HG03159 (cell line): ENCODE results near the gene IFT20.
A peak's percentile ranks its signal among the peaks of the same experiment; 100 is the strongest.

ENCODE experiments used
- ATAC-seq: cut with Tn5 transposase; IDR thresholded peaks from one replicate; pipeline ENCODE4 v1.9.1; 2021; ENCODE audit warnings: mild to moderate bottlenecking, moderate library complexity; ENCODE audit not compliant: unreplicated experiment

The IFT20 gene, protein sequence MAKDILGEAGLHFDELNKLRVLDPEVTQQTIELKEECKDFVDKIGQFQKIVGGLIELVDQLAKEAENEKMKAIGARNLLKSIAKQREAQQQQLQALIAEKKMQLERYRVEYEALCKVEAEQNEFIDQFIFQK

GRCh38 chr17:28335201-28335958 is at the start of gene IFT20, which contains the start of gene TNFAIP1:
IFT20 (minus strand) TSS chr17:28335472; CDS start chr17:28331985, 3,487 bp downstream.
TNFAIP1 (plus strand) TSS chr17:28335761; CDS start chr17:28339522, 3,761 bp downstream.
- ATAC-seq: peak; percentile 91

DNA sequence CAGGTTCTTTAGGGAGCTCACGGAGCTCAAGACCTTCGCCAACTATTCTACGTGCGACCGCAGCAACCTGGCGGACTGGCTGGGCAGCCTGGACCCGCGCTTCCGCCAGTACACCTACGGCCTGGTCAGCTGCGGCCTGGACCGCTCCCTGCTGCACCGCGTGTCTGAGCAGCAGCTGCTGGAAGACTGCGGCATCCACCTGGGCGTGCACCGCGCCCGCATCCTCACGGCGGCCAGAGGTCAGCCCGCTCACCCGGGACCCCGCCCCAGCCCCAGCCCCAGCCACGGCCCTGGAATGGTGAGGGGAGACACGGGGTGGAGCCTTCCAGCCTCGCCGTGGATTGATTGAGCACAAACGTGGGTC is 49.7 kb upstream of the IFT20 start:
- no peak for ATAC-seq

DNA sequence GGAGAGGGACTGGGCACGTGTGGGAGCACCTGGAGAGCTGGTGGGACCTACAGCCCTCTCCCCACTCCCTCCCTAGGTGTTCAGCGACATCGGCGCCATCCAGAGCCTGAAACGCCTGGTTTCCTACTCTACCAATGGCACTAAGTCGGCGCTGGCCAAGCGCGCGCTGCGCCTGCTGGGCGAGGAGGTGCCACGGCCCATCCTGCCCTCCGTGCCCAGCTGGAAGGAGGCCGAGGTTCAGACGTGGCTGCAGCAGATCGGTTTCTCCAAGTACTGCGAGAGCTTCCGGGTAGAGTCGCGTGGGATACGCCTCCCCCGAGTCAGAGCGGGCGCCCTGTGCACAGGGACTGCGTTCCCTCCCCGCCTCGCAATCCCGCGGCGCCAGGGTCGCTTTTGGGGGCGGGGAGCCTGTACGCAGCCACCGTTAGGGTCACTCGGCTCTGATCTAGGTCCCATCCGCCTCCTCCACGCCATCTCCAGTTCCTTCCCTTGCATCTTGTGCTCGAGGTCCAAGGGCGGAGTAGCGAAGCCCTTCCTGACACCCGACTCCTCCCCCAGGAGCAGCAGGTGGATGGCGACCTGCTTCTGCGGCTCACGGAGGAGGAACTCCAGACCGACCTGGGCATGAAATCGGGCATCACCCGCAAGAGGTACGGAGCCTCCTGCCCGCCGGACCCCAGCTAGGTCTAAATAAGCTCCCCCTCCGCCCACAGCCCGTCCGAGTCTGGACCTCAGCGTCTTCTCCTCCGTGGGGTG is 49.2 kb upstream of the IFT20 start:
- ATAC-seq: peak; percentile 52

GRCh38 chr17:28381141-28381825 is 46.0 kb upstream of the IFT20 start:
- ATAC-seq: no peak

DNA sequence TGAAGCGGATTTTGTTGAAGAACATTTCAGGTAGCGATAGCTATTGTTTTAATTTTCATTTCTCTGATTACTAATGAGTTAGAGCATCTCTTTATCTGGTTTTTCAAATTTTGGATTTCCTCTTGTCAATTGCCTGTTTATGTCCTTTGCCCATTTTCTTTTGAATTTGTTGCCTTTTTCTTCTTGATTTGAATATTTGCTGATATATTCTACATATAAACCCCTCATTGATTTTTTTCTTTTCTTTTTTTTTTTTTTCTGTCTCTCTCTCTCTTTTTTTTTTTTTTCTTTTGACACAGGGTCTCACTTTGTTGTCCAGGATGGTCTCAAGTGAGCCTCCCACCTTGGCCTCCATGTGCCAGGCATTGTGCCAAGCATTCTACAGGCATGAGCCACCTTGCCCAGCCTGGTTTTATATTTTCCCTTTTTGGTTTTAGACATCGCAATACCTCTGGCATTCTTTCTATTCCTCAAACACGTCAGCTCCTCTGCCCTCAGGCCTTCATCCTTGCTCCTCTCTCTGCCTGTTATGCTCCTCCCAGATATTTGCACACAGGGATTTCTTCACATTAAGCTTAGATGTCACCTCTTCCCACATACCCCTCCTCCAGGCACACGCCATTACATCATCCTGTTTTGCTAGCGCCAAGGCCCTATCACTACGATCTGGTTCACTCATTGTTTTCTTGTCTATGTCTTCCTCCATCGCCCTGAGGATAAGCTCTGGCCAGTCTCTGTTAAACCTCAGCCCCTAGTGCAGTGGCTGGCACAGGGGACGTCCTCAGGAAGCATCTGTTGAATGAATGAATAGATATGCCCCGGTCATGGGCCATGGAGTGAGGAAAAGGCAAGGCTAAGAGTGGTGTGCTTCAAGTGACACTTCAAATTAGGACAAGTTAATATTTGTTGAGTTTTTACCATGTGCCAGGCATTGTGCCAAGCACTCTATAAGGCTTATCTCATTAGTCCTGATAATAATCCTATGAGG is 44.8 kb upstream of the IFT20 start:
- no peak for ATAC-seq

DNA sequence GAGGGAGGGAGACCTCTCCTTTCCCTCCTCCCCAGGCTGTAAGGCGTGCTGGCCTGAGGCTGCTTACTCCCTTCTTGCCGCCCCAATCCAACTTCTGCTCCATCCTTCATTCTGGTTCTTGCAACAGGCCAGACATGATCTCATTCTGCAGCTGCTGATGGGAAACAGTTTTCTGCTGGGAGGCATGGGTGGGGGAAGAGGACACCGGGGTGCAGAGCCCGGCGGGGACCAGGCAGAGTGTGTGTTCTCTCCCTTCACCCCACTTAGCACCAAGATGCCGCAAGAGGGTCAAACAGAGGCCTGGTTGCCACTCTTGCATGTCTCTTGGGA is 37.6 kb upstream of the IFT20 start:
- ATAC-seq: no peak

- ATAC-seq: peak; percentile 28
Observed at GRCh38 chr17:28372203-28372944, 37.1 kb upstream of the IFT20 start.

GRCh38 chr17:28371245-28372202 is 36.3 kb upstream of the IFT20 start, which contains the start of gene SARM1:
SARM1 (plus strand) TSS chr17:28371694; CDS start chr17:28372033, 339 bp downstream.
- peak; percentile 81 for ATAC-seq

- ATAC-seq: no peak
Observed at GRCh38 chr17:28370744-28371103, 35.5 kb upstream of the IFT20 start.

GRCh38 chr17:28370035-28370743 is 34.9 kb upstream of the IFT20 start, which contains the start of gene VTN:
VTN (minus strand) TSS chr17:28370307; CDS start chr17:28370203, 104 bp downstream.
- no peak for ATAC-seq

GRCh38 chr17:28369684-28370034 is 34.4 kb upstream of the IFT20 start:
- ATAC-seq: no peak

GRCh38 chr17:28368915-28369683 is 33.8 kb upstream of the IFT20 start:
- no peak for ATAC-seq

- ATAC-seq: no peak
Observed at GRCh38 chr17:28368306-28368831, 33.1 kb upstream of the IFT20 start.

- no peak for ATAC-seq
Observed at GRCh38 chr17:28367641-28368305, 32.5 kb upstream of the IFT20 start.

DNA sequence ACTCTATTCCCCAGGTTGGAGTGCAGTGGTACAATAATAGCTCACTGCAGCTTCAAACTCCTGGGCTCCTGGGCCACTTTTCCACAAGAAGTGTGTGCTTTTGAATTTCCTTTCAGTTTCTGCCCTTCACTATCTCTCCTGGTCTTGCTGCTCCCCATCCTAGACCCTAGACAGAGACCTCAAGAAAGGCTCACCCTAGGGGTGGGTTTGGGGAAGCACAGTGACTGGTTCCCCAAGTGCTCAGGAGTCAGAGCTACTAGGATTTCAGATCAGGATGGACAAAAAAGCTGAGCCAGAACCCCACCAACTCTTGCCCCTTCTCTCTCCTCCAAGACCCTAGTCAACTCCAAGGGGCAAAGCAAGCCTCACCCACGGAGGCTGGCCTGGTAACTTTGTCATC is 31.3 kb upstream of the IFT20 start:
- no peak for ATAC-seq

- no peak for ATAC-seq
Observed at GRCh38 chr17:28365487-28365886, 30.2 kb upstream of the IFT20 start.
